Breast epithelium (tissue), 3 donors: ENCODE results near the gene CRTC3.

Experiments used
- CTCF ChIP-seq, 3 donors: fragments of 450-650 bp; IDR thresholded peaks; one replicate each; pipeline ENCODE4 v1.5.1; 2016 to 2017; ENCODE audit warnings: antibody characterized with exemption in 3 of 3, mild to moderate bottlenecking in 3 of 3, moderate library complexity in 3 of 3
- POLR2A ChIP-seq: fragments of 450-650 bp; IDR thresholded peaks from one replicate; pipeline ENCODE4 v1.6.1; 2016; ENCODE audit warnings: antibody characterized with exemption, mild to moderate bottlenecking, moderate library complexity
- POLR2AphosphoS5 ChIP-seq, 3 donors: sonication (generic); formaldehyde crosslinking; IDR thresholded peaks; one replicate each; pipeline ENCODE4 v1.6.1; 2017; ENCODE audit warnings: antibody characterized with exemption in 3 of 3

- TF ChIP-seq CTCF (IDR thresholded peaks at IDR 0.05) (no peak), POLR2AphosphoS5 (IDR thresholded peaks at IDR 0.05) (no peak), POLR2A (no peak)
These were observed 29.6 kb upstream of the CRTC3 start for GRCh38 chr15:90500171-90500570.
